ENCODE measurements around the gene TSPO2. TPM values are rescaled to one million over a fixed set of nuclear protein-coding genes. Genes with fewer than 3 reads are reported as not detected.

The TSPO2 gene
- total RNA-seq, 6 experiments from 2014 or later = 0.22 to 0.86 (median 0.52) TPM

DNA sequence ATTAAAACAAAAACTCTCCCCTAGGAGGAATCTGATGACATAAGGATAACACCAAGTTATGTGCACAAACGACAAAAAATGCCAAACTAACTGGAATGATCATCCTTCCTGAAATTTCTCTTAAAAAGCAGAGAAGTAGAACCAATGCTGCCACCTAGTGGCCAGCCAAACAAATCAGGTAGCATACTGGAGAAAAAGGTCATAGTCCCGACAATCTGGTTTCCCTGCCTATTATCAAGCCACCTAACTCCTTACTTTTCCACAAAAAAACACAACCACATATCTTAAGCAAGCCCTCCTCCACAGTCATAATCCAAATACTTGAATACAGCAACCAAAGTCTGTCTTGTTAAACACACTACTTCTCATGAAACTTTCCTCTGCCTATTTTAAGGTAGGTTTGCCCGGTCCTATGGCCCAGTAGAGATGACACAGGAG, 24.6 kb downstream of the TSPO2 start:
- TF ChIP-seq, protein P1, sequence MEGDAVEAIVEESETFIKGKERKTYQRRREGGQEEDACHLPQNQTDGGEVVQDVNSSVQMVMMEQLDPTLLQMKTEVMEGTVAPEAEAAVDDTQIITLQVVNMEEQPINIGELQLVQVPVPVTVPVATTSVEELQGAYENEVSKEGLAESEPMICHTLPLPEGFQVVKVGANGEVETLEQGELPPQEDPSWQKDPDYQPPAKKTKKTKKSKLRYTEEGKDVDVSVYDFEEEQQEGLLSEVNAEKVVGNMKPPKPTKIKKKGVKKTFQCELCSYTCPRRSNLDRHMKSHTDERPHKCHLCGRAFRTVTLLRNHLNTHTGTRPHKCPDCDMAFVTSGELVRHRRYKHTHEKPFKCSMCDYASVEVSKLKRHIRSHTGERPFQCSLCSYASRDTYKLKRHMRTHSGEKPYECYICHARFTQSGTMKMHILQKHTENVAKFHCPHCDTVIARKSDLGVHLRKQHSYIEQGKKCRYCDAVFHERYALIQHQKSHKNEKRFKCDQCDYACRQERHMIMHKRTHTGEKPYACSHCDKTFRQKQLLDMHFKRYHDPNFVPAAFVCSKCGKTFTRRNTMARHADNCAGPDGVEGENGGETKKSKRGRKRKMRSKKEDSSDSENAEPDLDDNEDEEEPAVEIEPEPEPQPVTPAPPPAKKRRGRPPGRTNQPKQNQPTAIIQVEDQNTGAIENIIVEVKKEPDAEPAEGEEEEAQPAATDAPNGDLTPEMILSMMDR (IDR thresholded peaks at IDR 0.05) = peak; percentile 89 to 93 (median 90)
- no peak for TF ChIP-seq POLR2A (IDR thresholded peaks at IDR 0.05)
- Histone ChIP-seq H3K4me1 (peaks cover 0 to 50% (median 13%) of the 10 kb centered on the region in 4 donors), H3K27ac (peak overlapping the region in 2 of 3 donors; percentile 57 to 63), H3K4me3 (no peak overlapping the region), H3K27me3 (no peaks in the 10 kb centered on the region), H3K9me3 (no peaks in the 10 kb centered on the region), H3K36me3 (peaks cover 0 to 16% (median 8%) of the 10 kb centered on the region in 4 donors)
- 21% methylated on average over 3 of the region's 3 CpGs for WGBS (ENCODE audit: insufficient coverage, low coverage, low lambda C conversion rate, missing lambda C conversion rate)
- intact Hi-C loops (cut with DNase I) = loop anchor here in 1 of 2 donors (10.0 kb wide), 1 partner anchor 62 kb away; no protein-coding TSS in a partner anchor
- ATAC-seq (peak; percentile 45 to 64 (median 53)), DNase-seq (peak; percentile 72 to 79 (median 72))

DNA sequence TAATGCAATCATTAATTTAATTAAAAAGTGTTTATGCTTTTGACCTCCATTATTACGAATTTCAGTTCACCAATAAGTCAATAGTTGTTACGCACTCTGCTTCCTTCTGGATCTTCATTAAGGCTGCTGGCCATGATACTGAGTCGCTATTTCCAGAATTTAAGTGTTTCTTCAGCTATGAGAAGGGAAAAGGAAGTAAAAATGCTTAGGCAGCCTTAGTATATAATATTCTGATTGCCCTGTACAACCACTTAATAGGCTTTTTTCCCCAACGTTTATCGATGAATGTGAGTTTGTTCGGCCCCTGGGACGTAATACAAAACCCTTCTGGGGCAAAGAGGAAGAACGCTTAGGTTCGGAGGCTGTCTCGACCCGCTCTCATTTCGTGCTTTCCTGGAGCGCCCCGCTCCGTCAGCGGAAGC, 29.2 kb downstream of the TSPO2 start:
- intact Hi-C loops (cut with DNase I) = no loop called here
- TF ChIP-seq, protein P1 (IDR thresholded peaks at IDR 0.05) = peak in 1 of 4 donors; percentile 15
- no peak for TF ChIP-seq POLR2A (IDR thresholded peaks at IDR 0.05)
- peak overlapping the region; percentile 95 to 99 (median 98) for H3K27ac ChIP-seq
- under 1% methylated on average over 16 of the region's 16 CpGs for WGBS (ENCODE audit: insufficient coverage, low coverage, low lambda C conversion rate, missing lambda C conversion rate)
- H3K9me3 ChIP-seq = no peaks in the 10 kb centered on the region
- no peak for ATAC-seq
- H3K4me3 ChIP-seq = peak overlapping the region; percentile 54 to 88 (median 80)
- no peaks in the 10 kb centered on the region for H3K27me3 ChIP-seq
- peaks cover 0 to 16% (median 8%) of the 10 kb centered on the region in 4 donors for H3K36me3 ChIP-seq
- DNase-seq = peak in 2 of 3 donors; percentile 86 to 89
- H3K4me1 ChIP-seq = peaks cover 0 to 40% (median 10%) of the 10 kb centered on the region in 4 donors

DNA sequence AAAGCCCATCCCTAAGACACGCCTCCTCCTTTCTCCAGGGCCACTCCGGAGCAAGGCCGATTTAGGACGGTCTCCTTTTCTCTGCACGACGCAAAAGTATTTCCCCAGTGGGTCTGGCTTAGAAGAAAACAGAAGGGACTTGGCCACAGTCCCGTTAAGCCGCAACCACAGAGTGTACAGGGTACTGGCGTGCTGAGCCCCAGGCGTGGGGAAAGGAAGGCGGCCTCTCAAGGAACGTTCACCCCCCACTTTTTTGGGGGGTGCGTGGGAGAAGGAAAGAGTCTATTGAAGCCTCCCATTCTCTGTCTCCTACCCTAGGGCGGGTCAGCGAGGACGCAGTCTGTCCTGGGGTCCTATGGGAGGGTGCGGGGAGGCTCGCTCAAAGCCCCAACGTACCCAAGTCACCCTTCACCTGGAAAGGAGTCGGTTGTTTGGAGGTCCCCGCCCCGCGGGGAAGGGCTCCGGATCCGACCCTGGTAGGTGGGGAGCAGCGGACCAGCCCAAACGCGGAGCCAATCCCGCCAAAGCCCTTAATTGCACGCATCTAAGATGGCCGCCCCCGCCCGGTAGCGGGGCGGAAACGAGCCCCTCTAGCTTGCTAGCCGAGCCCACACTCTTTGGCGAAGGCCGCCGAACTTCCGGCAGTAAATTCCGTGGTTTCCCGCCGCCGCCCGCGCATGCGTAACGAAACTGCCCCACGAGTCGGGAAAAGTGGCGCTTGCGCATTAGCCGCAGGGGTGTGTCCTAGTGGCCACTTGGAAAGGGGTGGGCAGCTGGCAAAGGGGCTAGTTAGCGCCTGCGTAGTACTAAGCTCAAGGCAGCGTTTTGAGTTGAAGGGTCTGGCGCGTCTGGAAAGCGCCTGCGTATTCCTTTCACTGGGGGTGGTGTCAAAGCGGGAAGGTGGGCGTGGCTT, 29.9 kb downstream of the TSPO2 start, which contains the start of gene OARD1:
Gene OARD1 (minus strand): TSS at position 434 of the 913 bp plus-strand sequence. CDS start 722 bp downstream, outside the sequence.
- Histone ChIP-seq H3K9me3 (no peaks in the 10 kb centered on the region), H3K4me3 (peak within 1 kb of the TSS; percentile 80 to 92 (median 88)), H3K27me3 (no peaks in the 10 kb centered on the region), H3K27ac (peak within 1 kb of the TSS; percentile 95 to 99 (median 98)), H3K4me1 (peaks cover 0 to 41% (median 9%) of the 10 kb centered on the region in 4 donors), H3K36me3 (peaks cover 0 to 16% (median 8%) of the 10 kb centered on the region in 4 donors)
- DNase-seq = peak; percentile 99 to 100 (median 100)
- ATAC-seq = peak; percentile 68 to 86 (median 76)
- TF ChIP-seq POLR2A (IDR thresholded peaks at IDR 0.05) = peak; percentile 72
- TF ChIP-seq, protein P1 (IDR thresholded peaks at IDR 0.05) = no peak
- intact Hi-C loops (cut with DNase I) = no loop called here
- 0% methylated on average over 26 of the region's 63 CpGs for WGBS (ENCODE audit: insufficient coverage, low coverage, low lambda C conversion rate, missing lambda C conversion rate)

DNA sequence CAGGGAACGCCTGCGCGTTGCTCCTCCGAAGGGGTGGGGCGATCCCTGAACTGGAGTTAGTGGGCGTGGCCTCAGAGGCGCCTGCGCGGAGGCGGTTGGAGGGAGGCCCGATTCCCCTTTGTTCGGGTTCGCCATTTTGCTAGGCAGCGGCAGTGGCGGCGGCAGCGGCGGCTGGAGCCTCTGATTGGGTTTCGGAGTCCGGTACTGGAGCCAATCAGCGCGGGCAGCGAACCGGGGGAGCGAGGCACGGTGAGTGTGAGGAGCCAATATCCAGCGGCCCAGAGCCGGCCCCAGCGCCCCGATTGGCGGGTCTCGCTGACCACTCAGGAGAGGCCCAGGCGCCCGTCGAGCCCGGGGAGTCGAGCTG, 30.6 kb downstream of the TSPO2 start, which contains the start of gene NFYA:
Gene NFYA (plus strand): TSS at position 139 of the 367 bp plus-strand sequence. CDS start 6,116 bp downstream, outside the sequence.
- TF ChIP-seq POLR2A (IDR thresholded peaks at IDR 0.05) = no peak
- TF ChIP-seq, protein P1 (IDR thresholded peaks at IDR 0.05) = no peak
- no peaks in the 10 kb centered on the region for H3K9me3 ChIP-seq
- peak within 1 kb of the TSS; percentile 95 to 99 (median 98) for H3K27ac ChIP-seq
- ATAC-seq = peak; percentile 77 to 82 (median 79)
- WGBS (ENCODE audit: insufficient coverage, low coverage, low lambda C conversion rate, missing lambda C conversion rate) = 0% methylated on average over 7 of the region's 37 CpGs
- no peaks in the 10 kb centered on the region for H3K27me3 ChIP-seq
- peaks cover 0 to 44% (median 9%) of the 10 kb centered on the region in 4 donors for H3K4me1 ChIP-seq
- H3K4me3 ChIP-seq = peak within 1 kb of the TSS; percentile 80 to 92 (median 88)
- DNase-seq = peak in 1 of 3 donors; percentile 100
- H3K36me3 ChIP-seq = peaks cover 0 to 13% (median 5%) of the 10 kb centered on the region in 4 donors
- intact Hi-C loops (cut with DNase I) = no loop called here
